Measurements from ENCODE around the gene ABCG1.
"Not testable (repeated sequence)": the region's sequence is repeated elsewhere in the genome, so short reads cannot be mapped to it uniquely, and the experiment has no call there.

ABCG1 gene

DNA sequence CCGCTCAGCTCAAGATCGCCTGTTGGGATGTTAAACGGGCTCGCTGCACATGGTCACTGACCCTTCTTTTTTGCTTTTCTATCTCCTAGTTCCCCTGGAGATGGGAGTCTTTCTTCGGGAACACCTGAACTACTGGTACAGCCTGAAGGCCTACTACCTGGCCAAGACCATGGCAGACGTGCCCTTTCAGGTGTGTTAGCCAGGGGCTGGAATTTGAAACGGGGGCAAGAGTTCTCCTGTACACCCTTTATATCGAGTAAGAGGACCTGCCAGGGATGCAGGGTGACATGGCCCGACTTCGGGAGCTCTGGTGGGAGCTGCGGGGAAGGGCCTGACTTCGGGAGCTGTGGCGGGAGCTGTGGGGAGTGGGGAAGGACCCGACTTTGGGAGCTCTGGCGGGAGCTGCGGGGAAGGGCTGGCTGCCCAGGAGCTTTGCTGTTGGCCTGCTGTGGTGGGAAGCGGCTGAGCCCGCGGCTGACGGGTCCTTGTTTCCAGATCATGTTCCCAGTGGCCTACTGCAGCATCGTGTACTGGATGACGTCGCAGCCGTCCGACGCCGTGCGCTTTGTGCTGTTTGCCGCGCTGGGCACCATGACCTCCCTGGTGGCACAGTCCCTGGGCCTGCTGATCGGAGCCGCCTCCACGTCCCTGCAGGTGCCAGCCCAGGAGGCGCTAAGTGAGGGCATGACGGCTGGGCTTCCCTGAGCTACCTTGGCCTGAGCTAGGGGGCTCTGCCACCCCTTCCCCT lies 72.2 kb downstream of the ABCG1 start:
- no peak for DNase-seq (ENCODE audit: low read depth in 3 of 3)

DNA sequence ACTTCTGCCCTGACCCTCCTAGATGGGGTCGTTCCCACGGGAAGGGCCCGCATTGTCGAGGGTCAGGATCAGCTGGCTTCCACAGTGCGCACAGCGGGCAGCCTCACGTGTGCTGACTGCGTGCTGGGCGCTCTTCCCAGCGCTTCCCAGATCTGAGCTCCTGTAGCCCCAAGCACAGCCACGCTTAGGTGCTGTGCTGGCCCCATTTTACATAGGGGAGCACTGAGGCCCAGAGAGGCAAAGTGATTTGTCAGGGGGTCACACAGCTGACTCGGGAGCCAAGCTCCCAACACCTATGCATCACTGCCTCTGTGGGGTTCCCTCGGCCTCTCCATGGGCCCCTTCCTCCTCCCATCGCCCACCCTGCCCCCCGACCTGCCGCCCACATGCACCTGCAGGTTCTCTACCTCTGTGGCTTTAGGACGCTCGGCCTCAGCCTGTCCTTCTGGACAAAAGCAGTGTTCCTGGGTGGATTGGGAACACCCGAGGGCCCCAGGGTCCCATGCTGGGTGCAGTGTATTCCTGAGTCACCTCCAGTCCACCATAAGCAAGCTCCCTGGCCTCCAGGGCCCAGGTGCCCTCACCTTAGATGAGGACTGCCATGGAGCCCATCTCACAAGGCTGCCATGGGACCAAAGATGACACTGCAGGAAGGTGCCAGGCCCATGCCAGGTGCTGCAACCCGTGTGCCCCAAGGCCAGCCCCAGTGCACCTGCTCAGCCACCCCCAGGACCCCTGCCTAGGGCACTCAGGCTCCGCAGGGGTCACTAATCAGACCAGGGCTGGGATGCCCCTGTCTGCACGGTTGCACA lies 73.0 kb downstream of the ABCG1 start:
- no peak for DNase-seq (ENCODE audit: low read depth in 3 of 3)

DNA sequence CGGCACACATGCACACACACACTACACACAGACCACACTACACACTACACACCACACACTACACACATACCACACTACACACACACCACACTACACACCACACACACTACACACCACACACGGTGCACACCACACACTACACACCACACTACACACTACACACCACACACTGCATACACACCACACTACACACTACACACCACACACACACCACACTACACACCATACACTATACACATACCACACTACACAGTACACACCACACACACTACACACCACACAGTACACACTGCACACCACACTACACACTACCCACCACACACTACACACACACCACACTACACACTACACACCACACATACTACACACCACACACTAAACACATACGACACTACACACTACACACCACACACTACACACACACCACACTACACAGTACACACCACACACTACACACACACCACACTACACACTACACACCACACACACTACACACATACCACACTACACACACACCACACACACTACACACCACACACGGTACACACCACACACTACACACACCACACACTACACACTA lies 73.7 kb downstream of the ABCG1 start:
- DNase-seq (ENCODE audit: low read depth in 3 of 3), result not testable (repeated sequence)

- no peak for DNase-seq (ENCODE audit: low read depth in 3 of 3)
Observed at GRCh38 chr21:42293649-42294272, 74.8 kb downstream of the ABCG1 start.

DNA sequence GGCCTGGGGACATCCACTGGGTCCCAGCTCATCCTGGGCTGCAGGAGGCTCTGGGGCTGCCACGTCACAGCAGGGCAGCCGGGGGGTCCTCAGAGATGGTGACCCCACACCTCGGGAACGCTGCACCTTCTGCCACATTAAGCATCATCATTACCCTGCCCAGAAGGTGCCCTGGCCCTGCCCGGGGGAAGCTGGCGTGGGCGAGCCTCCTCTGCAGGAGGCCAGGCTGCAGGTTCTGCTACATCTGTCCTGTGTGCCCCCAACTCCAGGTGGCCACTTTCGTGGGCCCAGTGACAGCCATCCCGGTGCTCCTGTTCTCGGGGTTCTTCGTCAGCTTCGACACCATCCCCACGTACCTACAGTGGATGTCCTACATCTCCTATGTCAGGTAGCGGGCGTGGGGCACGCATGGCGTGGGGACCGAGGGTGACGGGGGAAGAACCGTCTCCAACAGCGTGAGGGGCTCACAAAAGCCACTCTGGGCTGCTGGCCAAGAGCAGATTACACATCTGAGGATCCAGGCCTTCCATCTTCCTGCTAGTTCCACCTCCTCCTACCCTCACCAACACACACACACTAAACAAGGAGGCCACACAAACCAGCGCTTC lies 75.4 kb downstream of the ABCG1 start:
- DNase-seq (ENCODE audit: low read depth in 3 of 3), result no peak

DNA sequence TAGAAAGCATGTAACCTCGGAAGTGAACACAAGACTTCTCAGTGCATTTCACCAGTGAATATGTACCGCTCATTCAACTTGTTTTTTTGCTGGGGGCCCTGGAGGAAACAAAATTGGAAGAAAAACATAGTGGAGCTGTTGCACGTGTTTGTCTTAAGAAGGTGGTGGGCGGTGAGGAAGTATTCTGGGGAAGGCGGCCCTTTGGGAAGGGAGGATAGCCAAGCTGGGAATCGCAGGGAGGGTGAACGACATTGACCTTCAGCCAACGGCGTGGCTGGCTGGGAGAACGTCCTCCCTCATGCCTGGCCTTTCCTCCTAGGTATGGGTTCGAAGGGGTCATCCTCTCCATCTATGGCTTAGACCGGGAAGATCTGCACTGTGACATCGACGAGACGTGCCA lies 76.9 kb downstream of the ABCG1 start:
- no peak for DNase-seq (ENCODE audit: low read depth in 3 of 3)

DNA sequence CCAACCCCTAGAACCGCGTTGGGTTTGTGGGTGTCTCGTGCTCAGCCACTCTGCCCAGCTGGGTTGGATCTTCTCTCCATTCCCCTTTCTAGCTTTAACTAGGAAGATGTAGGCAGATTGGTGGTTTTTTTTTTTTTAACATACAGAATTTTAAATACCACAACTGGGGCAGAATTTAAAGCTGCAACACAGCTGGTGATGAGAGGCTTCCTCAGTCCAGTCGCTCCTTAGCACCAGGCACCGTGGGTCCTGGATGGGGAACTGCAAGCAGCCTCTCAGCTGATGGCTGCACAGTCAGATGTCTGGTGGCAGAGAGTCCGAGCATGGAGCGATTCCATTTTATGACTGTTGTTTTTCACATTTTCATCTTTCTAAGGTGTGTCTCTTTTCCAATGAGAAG lies 77.6 kb downstream of the ABCG1 start:
- no peak for DNase-seq (ENCODE audit: low read depth in 3 of 3)

DNA sequence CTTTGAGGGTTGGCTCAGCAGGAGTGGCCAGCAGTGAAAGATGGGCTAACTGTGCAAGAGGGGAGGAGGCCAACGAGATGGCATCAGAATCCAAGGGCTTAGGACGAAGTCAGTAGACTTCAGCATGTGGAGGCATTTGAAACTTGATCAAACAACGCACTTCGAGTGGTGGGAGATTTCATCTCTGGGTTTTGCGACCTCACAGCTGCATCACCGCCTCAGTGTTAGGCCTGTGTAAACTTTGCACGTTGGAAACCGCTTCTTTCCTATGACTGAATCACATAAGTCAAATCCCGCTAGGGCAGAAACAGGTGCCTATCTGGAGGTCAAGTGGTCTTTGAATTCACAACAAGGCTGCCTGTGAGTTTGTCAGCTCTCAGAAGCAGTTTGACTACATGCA lies 78.4 kb downstream of the ABCG1 start:
- DNase-seq (ENCODE audit: low read depth in 3 of 3), result no peak

- DNase-seq (ENCODE audit: low read depth in 3 of 3), result no peak
Observed at GRCh38 chr21:42298237-42298636, 79.3 kb downstream of the ABCG1 start.

GRCh38 chr21:42298657-42299056 lies 79.7 kb downstream of the ABCG1 start:
- no peak for DNase-seq (ENCODE audit: low read depth in 3 of 3)

DNA sequence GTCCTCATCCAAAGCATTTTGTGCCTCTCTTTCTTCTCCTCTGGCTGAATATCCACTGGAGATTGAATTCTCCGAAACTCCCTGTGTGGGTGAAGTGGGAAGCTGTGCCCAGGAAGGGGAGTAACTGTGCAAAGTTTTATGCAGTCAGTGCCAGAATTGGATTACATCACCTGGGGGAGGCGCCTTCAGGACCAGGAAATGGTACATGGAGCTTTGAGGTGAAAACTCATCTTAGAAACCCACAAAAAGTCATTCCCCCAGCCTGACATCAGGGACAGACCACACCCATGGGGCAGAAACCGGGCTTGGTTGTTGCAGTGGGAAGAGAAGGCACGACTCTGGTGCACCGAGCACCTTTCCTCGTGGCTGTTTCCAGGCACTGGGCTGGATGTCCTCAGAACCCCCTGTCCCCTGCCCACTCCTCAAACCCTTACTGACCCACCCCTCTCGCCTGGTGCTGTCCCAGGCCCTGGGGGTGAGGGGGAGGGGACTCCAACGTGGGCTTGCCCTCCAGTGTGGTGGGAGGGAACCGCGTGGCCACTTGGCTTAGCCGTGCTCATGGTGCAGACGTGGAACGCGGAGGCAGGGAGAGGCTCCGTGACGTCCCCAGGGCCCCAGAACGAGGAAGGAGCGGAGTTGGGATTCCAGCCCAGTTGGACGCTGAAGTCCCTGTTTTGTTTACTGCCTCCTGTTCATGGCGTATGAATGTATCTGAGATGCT lies 80.5 kb downstream of the ABCG1 start:
- DNase-seq (ENCODE audit: low read depth in 3 of 3), result peak in 1 of 3 donors; percentile 8

- DNase-seq (ENCODE audit: low read depth in 3 of 3), result no peak
Observed at GRCh38 chr21:42300045-42300583, 81.2 kb downstream of the ABCG1 start.

DNA sequence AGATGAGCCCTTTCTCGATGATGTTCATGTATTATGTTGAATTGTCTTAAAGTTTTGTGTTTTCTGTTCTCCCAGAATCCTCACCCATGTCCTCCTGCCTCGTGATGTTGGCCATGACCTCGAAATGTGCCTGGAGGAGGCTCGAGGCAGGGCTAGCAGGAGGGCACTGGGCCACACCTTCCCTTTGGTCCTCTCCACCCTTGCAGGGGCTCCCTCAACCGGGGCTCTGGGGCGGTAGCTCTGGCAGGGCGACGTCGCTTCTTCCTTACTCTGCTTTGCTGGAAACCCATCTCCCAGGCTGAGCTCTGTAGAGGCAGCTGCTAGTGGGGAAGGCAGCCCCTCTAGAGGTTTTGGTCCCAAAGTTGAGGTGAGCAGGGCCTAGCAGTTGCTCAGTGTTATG lies 82.0 kb downstream of the ABCG1 start:
- DNase-seq (ENCODE audit: low read depth in 3 of 3), result no peak

GRCh38 chr21:42301371-42302075 lies 82.6 kb downstream of the ABCG1 start:
- no peak for DNase-seq (ENCODE audit: low read depth in 3 of 3)

DNA sequence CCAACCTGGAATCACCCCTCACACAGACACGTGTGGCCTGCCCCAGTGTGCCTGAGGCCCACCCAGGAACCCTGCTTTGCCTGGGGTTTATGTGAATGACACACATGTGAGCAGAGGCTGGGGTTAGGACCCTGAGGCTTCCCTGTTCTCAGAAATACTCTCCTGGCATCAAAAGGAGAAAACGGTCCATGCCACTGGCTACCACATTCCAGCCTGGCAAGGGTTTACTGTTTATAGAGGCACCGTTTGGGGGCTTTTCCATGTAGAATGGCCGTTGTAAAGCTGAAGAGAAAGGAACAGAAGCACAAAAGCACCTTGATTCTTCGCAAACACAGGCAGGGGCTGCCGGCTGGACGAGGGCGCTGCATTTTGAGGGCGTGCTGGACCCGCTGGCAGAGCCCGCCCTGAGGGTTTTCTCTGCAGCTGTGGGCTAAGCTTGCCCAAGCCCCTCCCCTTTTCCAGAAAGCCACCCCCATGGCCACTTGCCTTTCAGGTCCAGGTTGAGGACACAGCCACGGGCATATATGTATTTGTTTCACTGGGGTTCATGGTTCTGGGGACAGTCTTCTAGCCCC lies 83.2 kb downstream of the ABCG1 start:
- DNase-seq (ENCODE audit: low read depth in 3 of 3), result no peak

DNA sequence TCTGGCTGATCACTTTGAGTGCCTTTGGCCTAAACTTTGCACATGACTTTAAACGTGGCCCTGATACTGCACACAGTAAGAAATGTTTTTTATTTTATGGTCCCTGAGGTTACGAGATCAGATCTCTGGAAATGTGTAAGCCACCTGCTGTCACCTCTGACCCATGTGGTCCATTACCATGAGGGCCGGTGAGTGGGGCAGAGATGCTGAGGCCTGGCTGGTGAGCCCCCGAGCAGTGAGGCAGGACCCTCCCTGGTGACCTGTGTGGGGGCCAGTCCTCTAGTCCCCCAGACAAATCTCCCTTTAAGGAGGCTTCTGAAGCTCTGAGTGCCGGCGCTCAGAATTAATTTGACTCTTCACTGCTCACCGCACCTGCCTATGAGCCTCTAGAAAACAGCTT lies 83.9 kb downstream of the ABCG1 start:
- no peak for DNase-seq (ENCODE audit: low read depth in 3 of 3)

DNA sequence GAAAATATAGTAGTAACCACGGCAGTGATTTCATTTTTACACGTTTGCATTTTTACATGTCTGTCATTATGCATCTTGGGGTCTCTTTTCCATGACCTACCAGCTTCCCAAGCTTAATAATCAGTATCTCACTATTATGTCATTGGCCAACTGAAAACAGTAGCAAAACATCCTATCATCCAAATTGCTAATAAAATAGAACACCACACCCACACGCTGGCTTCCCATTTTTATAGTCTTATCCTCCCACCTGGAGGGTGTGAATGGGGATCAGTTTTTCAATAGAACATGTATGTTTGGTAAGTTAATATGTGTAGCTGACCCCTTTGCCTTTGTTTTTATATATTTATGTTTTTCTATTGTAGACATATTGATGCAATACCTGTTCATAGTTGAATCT lies 84.5 kb downstream of the ABCG1 start:
- no peak for DNase-seq (ENCODE audit: low read depth in 3 of 3)

- DNase-seq (ENCODE audit: low read depth in 3 of 3), result no peak
Observed at GRCh38 chr21:42304556-42305454, 85.9 kb downstream of the ABCG1 start.

DNA sequence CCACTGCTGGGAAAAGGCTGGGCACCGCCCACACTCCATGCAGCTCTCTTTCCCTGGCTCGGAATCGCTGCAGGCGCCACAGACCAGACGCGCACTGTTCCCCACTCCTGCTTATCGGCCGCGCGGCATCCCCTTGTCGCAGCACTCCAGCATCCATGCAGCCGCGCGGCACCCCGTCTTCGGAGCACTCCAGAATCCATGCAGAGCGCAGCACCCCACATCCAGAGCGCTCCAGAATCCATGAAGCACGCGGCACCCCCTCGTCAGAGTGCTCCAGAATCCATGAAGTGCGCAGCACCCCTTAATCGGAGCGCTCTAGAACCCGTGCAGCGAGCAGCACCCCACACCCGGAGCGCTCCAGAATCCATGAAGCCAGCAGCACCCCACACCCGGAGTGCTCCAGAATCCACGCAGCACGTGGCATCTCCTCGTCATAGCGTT lies 86.8 kb downstream of the ABCG1 start:
- DNase-seq (ENCODE audit: low read depth in 3 of 3), result no peak

All from stimulated activated CD4-positive, alpha-beta T cell treated with anti-CD3 and anti-CD28 coated beads, TNF-alpha, amount 100 ng/mL, for 48 hours (primary cell).